Natural killer cell (primary cell): ENCODE results near the gene B3GNT3. TPM values are rescaled to one million over a fixed set of nuclear protein-coding genes. Genes with fewer than 3 reads are reported as not detected.

Experiments used
- ATAC-seq, 3 donors: fragments of 150-1000 bp in 2 of 3; fragments of 200-7000 bp in 1 of 3; cut with Tn5 transposase; 1 replicate in 1 of 3; 2 replicates in 2 of 3; pipeline ENCODE4 v1.10.0; 2021; ENCODE audit warnings: mild to moderate bottlenecking in 2 of 3, moderate library complexity in 2 of 3
- DNase-seq, 2 donors: peaks; one replicate each; pipeline versions ENCODE4 v3.0.0 to v3.0.0-alpha.2; 2013 to 2021; ENCODE audit warnings: mixed read lengths in 1 of 2
- H3K27ac ChIP-seq: one replicate; pipeline ENCODE4 v1.5.1; 2013; ENCODE audit warnings: mild to moderate bottlenecking, low read length
- H3K27me3 ChIP-seq: one replicate; pipeline ENCODE4 v1.6.1; 2013; ENCODE audit warnings: low read length; ENCODE audit not compliant: control insufficient read depth, insufficient read depth
- H3K36me3 ChIP-seq: one replicate; pipeline ENCODE4 v1.6.1; 2013; ENCODE audit warnings: low read length; ENCODE audit not compliant: control insufficient read depth, insufficient read depth
- H3K4me1 ChIP-seq: one replicate; pipeline ENCODE4 v1.6.1; 2013; ENCODE audit warnings: low read length; ENCODE audit not compliant: control insufficient read depth, insufficient read depth
- H3K4me3 ChIP-seq: one replicate; pipeline ENCODE4 v1.5.1; 2013; ENCODE audit warnings: low read length
- H3K9me3 ChIP-seq: one replicate; pipeline ENCODE4 v1.6.1; 2013; ENCODE audit warnings: low read length; ENCODE audit not compliant: control insufficient read depth, insufficient read depth
- H3K27ac Mint-ChIP-seq, 2 donors: one replicate each; pipeline ENCODE4 v1.8.0; 2022; ENCODE audit warnings: mild to moderate bottlenecking in 2 of 2, mixed read lengths in 2 of 2, moderate library complexity in 1 of 2
- H3K27me3 Mint-ChIP-seq, 2 donors: one replicate each; pipeline ENCODE4 v1.8.0; 2022; ENCODE audit warnings: low read depth in 2 of 2, mixed read lengths in 2 of 2
- H3K36me3 Mint-ChIP-seq: one replicate; pipeline ENCODE4 v1.8.0; 2022; ENCODE audit warnings: mixed read lengths
- H3K4me1 Mint-ChIP-seq, 2 donors: one replicate each; pipeline ENCODE4 v1.8.0; 2022; ENCODE audit warnings: mixed read lengths in 2 of 2
- H3K4me3 Mint-ChIP-seq: one replicate; pipeline ENCODE4 v1.8.0; 2022; ENCODE audit warnings: mild to moderate bottlenecking, moderate library complexity, mixed read lengths
- H3K9me3 Mint-ChIP-seq, 2 donors: one replicate each; pipeline ENCODE4 v1.8.0; 2022; ENCODE audit warnings: mixed read lengths in 2 of 2
- CTCF ChIP-seq: fragments of 200-600 bp; IDR thresholded peaks from one replicate; pipeline ENCODE4 v1.8.0; 2022; ENCODE audit warnings: antibody characterized with exemption
- WGBS: methylation state at CpG from one replicate; pipeline ENCODE4 v1.1.7; 2013; ENCODE audit warnings: missing lambda C conversion rate; ENCODE audit not compliant: insufficient coverage; 5-methylcytosine and 5-hydroxymethylcytosine counted together
- intact Hi-C: fragments of 100-400 bp; cut with micrococcal nuclease; formaldehyde crosslinking; loops from one replicate; pipeline ENCODE4 v1.14.2; 2022
- total RNA-seq, 4 donors: library from RNA; stranded (reverse); fragments of 120-200 nt in 1 of 4; gene quantifications; one replicate each; pipeline versions ENCODE4 v1.2.3 to v1.2.4, GENCODE V29; 2013 to 2022

The B3GNT3 gene
- total RNA-seq, 3 donors from 2014 or later (not counting 1 experiment from before 2014, with no cell fraction given): not detected

GRCh38 chr19:17854061-17854460, 59.1 kb downstream of the B3GNT3 start:
- H3K36me3 ChIP-seq: no peaks in the 10 kb centered on the region
- no peak overlapping the region for H3K27ac ChIP-seq
- no peaks in the 10 kb centered on the region for H3K27me3 ChIP-seq
- Mint-ChIP-seq H3K27ac (no peak overlapping the region), H3K36me3 (no peaks in the 10 kb centered on the region), H3K4me1 (peaks cover 23 to 25% of the 10 kb centered on the region in 2 donors), H3K27me3 (no peaks in the 10 kb centered on the region), H3K4me3 (no peak overlapping the region), H3K9me3 (no peaks in the 10 kb centered on the region)
- no peak overlapping the region for H3K4me3 ChIP-seq
- WGBS: over 99% methylated on average over 6 of the region's 6 CpGs
- DNase-seq (no peak), ATAC-seq (no peak)
- intact Hi-C loops: loop anchor here (2.0 to 10.0 kb wide), 2 partner anchors 69 to 359 kb away; no protein-coding TSS in a partner anchor
- no peaks in the 10 kb centered on the region for H3K9me3 ChIP-seq
- TF ChIP-seq CTCF: no peak
- H3K4me1 ChIP-seq: peaks cover 35% of the 10 kb centered on the region

DNA sequence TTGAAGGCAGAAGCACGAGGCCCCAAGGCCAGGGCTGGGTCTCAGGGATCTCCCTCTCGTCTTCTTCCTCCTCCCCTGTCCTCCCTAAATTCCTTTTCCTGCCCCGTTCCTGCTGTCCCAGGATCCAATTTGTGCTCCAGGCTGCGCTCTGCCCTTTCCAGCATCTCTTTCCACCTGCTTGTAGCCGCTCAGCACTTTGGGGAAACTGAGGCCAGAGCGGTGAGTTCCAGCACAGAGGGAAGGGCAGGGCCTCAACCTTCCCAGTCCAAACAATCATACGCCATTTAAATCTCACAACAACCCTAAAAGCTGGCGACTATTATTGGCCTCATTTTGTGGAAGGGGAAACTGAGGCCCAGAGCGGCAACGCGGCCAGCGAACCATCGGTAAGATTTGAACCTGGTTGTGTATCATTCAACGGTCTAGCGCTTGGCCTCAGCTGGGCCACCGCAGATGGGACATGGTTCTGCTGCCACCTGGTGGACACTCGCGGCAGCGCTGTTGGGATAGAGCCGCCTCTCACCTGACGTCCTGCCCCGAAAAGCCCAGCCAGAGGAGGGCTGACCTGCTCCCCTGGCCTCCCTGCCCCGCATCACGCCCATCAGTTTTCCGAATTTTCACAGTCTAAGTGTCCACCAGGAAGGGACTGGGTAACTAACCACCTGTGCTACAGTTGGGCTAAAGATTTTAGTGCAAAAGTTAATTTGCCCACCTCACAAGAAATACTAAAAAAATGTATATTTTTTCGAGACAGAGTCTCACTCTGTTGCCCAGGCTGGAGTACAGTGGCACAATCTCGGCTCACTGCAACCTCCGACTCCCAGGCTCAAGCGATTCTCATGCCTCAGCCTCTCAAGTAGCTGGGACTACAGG, 60.6 kb downstream of the B3GNT3 start:
- Histone ChIP-seq H3K36me3 (no peaks in the 10 kb centered on the region), H3K4me1 (peaks cover 30% of the 10 kb centered on the region), H3K27me3 (no peaks in the 10 kb centered on the region), H3K9me3 (no peaks in the 10 kb centered on the region), H3K4me3 (no peak overlapping the region), H3K27ac (no peak overlapping the region)
- Mint-ChIP-seq H3K27ac (no peak overlapping the region), H3K4me1 (peaks cover 29 to 31% of the 10 kb centered on the region in 2 donors), H3K4me3 (no peak overlapping the region), H3K27me3 (no peaks in the 10 kb centered on the region), H3K9me3 (no peaks in the 10 kb centered on the region), H3K36me3 (no peaks in the 10 kb centered on the region)
- ATAC-seq (peak; percentile 22 to 53 (median 25)), DNase-seq (peak; percentile 92 to 94)
- peak; percentile 94 for TF ChIP-seq CTCF
- 20% methylated on average over 29 of the region's 29 CpGs for WGBS
- intact Hi-C loops: loop anchor here (1.0 to 10.0 kb wide), 3 partner anchors 71 to 361 kb away; no protein-coding TSS in a partner anchor

GRCh38 chr19:17859533-17860330, 64.8 kb downstream of the B3GNT3 start, which contains the start of gene RPL18A:
RPL18A (plus strand) TSS chr19:17859910; CDS start chr19:17859957, 47 bp downstream.
- H3K9me3 Mint-ChIP-seq: no peaks in the 10 kb centered on the region
- Histone ChIP-seq H3K9me3 (no peaks in the 10 kb centered on the region), H3K36me3 (peaks cover 34% of the 10 kb centered on the region), H3K4me1 (peaks cover 37% of the 10 kb centered on the region), H3K27me3 (no peaks in the 10 kb centered on the region), H3K27ac (peak within 1 kb of the TSS; percentile 46), H3K4me3 (peak within 1 kb of the TSS; percentile 68)
- ATAC-seq: peak; percentile 93 to 99 (median 95)
- H3K4me3 Mint-ChIP-seq: peak within 1 kb of the TSS; percentile 99
- no peaks in the 10 kb centered on the region for H3K36me3 Mint-ChIP-seq
- peaks cover 30 to 32% of the 10 kb centered on the region in 2 donors for H3K4me1 Mint-ChIP-seq
- peak; percentile 75 for TF ChIP-seq CTCF
- 0% methylated on average over 80 of the region's 80 CpGs for WGBS
- DNase-seq: peak; percentile 94 to 99
- peak within 1 kb of the TSS; percentile 86 to 95 for H3K27ac Mint-ChIP-seq
- intact Hi-C loops: loop anchor here (1.0 to 10.0 kb wide), 3 partner anchors 73 to 365 kb away; no protein-coding TSS in a partner anchor
- H3K27me3 Mint-ChIP-seq: no peaks in the 10 kb centered on the region
